Calu3 (cell line): ENCODE data around the gene DNALI1. TPM values are rescaled to one million over a fixed set of nuclear protein-coding genes. Genes with fewer than 3 reads are reported as not detected.
"Not testable (repeated sequence)": the region's sequence is repeated elsewhere in the genome, so short reads cannot be mapped to it uniquely, and the experiment has no call there.

ENCODE experiments used
- BruUV-seq: library from RNA; stranded (reverse); fragments of 400-500 nt; replicated peaks from 2 replicates; lab custom pipeline; 2021; lab: Mats Ljungman, UMichigan
- CTCF ChIA-PET: fragments of 300-600 bp; sonication (Branson Sonifier 250); formaldehyde crosslinking; loops from one replicate; lab custom pipeline; 2022; ENCODE audit warnings: antibody characterized with exemption; lab: Charles Lee
- DNase-seq: peaks from one replicate; pipeline ENCODE4 v3.0.0; 2022
- H3K27ac Mint-ChIP-seq: one replicate; pipeline ENCODE4 v1.8.0; 2022; ENCODE audit warnings: mixed read lengths; ENCODE audit not compliant: unreplicated experiment
- H3K27me3 Mint-ChIP-seq: one replicate; pipeline ENCODE4 v1.8.0; 2022; ENCODE audit warnings: mixed read lengths; ENCODE audit not compliant: unreplicated experiment
- H3K36me3 Mint-ChIP-seq: one replicate; pipeline ENCODE4 v1.8.0; 2022; ENCODE audit warnings: mild to moderate bottlenecking, moderate library complexity, mixed read lengths; ENCODE audit not compliant: insufficient read depth, unreplicated experiment
- H3K4me1 Mint-ChIP-seq: one replicate; pipeline ENCODE4 v1.8.0; 2022; ENCODE audit warnings: mild to moderate bottlenecking, low read depth, mixed read lengths; ENCODE audit not compliant: unreplicated experiment
- H3K4me3 Mint-ChIP-seq: one replicate; pipeline ENCODE4 v1.8.0; 2022; ENCODE audit warnings: mild to moderate bottlenecking, low read depth, moderate library complexity, mixed read lengths; ENCODE audit not compliant: unreplicated experiment
- H3K9me3 Mint-ChIP-seq: one replicate; pipeline ENCODE4 v1.8.0; 2022; ENCODE audit warnings: low read depth, mixed read lengths; ENCODE audit not compliant: unreplicated experiment
- intact Hi-C: fragments of 100-400 bp; cut with micrococcal nuclease; formaldehyde crosslinking; loops from one replicate; pipeline ENCODE4 v1.10.0; 2022; ENCODE audit not compliant: unreplicated experiment
- total RNA-seq: library from RNA; stranded (reverse); gene quantifications from 2 replicates; pipeline ENCODE4 v1.2.3, GENCODE V29; 2022
- TF ChIP-seq, protein P1 (sequence below): fragments of 200-600 bp; IDR thresholded peaks from one replicate; pipeline ENCODE4 v1.8.0; 2022; ENCODE audit warnings: antibody characterized with exemption; ENCODE audit not compliant: unreplicated experiment

Gene DNALI1
- total RNA-seq, 1 experiment from 2014 or later = 5.2 TPM

DNA sequence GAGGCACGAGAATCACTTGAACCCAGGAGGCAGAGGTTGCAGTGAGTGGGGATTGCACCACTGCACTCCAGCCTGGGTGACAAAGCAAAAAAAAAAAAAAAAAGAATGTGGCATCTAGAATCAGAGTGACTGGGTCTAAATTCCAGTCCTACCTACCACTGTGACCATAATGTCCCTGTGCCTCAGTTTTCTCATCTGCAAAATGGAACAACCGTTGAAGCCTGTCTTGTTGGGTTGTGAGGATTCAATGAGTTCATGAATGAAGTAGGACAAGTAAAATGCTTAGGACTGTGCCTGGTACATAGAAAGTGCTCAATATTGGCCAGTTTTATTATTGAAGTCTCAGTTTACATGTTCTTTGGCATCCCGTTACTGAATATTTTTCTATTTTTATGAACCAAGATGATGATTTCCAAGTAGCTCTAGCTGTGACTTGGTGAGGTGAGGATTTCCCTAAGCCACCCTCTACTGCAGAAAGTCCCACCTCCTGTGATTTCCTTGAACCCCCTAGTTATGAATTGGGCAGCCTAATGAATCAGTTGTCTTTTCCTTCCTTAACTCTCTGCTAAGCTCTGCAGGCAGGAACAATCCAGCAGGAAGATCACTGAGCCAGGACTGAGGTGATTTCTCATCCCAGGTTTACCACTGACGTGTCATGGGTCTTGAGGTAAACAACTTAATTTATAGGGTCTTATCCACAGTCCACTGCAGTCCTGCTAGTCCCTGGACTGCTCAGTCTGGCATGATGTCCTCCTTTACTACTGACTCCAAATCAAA is 23.2 kb upstream of the DNALI1 start:
- Mint-ChIP-seq H3K4me3 (no peak overlapping the region), H3K36me3 (peaks cover 29% of the 10 kb centered on the region), H3K27me3 (no peaks in the 10 kb centered on the region), H3K9me3 (no peaks in the 10 kb centered on the region), H3K27ac (peak overlapping the region; percentile 85), H3K4me1 (peaks cover 40% of the 10 kb centered on the region)
- no TSS peak for BruUV-seq
- TF ChIP-seq, protein P1, sequence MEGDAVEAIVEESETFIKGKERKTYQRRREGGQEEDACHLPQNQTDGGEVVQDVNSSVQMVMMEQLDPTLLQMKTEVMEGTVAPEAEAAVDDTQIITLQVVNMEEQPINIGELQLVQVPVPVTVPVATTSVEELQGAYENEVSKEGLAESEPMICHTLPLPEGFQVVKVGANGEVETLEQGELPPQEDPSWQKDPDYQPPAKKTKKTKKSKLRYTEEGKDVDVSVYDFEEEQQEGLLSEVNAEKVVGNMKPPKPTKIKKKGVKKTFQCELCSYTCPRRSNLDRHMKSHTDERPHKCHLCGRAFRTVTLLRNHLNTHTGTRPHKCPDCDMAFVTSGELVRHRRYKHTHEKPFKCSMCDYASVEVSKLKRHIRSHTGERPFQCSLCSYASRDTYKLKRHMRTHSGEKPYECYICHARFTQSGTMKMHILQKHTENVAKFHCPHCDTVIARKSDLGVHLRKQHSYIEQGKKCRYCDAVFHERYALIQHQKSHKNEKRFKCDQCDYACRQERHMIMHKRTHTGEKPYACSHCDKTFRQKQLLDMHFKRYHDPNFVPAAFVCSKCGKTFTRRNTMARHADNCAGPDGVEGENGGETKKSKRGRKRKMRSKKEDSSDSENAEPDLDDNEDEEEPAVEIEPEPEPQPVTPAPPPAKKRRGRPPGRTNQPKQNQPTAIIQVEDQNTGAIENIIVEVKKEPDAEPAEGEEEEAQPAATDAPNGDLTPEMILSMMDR = no peak
- no peak for DNase-seq
- CTCF ChIA-PET = interaction anchor here (1.2 kb wide), 1 partner anchor 21 kb away, joined by 3 read pairs; the partner anchor contains the start of gene SNIP1
- intact Hi-C loops = no loop called here

DNA sequence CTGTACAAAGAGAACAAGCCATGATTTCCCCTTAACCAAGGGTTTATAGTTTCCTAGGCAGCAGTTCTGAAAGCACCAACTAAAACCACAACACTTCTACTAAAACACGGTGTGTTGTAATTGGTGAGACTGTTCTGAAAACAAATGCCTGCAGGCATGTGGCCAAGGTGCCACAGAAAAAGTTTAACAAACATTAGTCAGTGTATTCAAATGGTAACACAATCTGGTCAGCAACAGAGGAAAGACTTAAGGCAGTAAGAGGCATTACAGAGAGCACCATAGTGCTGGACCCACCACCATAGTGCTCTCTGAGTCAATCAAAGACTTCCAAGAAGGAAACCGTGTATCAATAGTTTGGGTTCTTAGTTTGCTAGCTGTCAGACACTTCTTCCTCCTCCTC is 19.4 kb upstream of the DNALI1 start:
- Mint-ChIP-seq H3K9me3 (no peaks in the 10 kb centered on the region), H3K27me3 (no peaks in the 10 kb centered on the region), H3K36me3 (peaks cover 42% of the 10 kb centered on the region), H3K4me3 (no peak overlapping the region), H3K27ac (no peak overlapping the region), H3K4me1 (peaks cover 40% of the 10 kb centered on the region)
- CTCF ChIA-PET = interaction anchor here (1.6 kb wide), 1 partner anchor 23 kb away, joined by 7 read pairs; the partner anchor contains the start of gene MEAF6
- no peak for DNase-seq
- TF ChIP-seq, protein P1 = no peak
- no TSS peak for BruUV-seq
- intact Hi-C loops = no loop called here

DNA sequence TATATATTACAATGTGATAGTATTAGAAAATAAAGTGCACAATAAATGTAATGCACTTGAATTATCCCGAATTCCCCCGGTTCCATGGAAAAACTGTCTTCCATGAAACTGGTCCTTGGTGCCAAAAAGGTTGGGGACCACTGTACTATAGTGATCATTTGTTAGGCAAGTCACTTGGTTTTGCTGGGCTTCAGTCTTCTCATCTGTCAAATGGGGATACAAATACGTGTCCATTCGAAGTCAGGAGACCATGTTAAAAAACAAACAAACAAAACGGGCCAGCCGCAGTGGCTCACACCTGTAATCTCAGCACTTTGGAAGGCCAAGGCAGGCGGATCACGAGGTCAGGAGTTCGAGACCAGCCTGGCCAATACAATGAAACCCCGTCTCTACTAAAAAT is 17.6 kb upstream of the DNALI1 start:
- H3K27me3 Mint-ChIP-seq, H3K4me3 Mint-ChIP-seq, intact Hi-C loops, DNase-seq, BruUV-seq, CTCF ChIA-PET, H3K9me3 Mint-ChIP-seq, H3K27ac Mint-ChIP-seq: not testable (repeated sequence)
- H3K36me3 Mint-ChIP-seq = peaks cover 45% of the 10 kb centered on the region
- H3K4me1 Mint-ChIP-seq = peaks cover 32% of the 10 kb centered on the region

DNA sequence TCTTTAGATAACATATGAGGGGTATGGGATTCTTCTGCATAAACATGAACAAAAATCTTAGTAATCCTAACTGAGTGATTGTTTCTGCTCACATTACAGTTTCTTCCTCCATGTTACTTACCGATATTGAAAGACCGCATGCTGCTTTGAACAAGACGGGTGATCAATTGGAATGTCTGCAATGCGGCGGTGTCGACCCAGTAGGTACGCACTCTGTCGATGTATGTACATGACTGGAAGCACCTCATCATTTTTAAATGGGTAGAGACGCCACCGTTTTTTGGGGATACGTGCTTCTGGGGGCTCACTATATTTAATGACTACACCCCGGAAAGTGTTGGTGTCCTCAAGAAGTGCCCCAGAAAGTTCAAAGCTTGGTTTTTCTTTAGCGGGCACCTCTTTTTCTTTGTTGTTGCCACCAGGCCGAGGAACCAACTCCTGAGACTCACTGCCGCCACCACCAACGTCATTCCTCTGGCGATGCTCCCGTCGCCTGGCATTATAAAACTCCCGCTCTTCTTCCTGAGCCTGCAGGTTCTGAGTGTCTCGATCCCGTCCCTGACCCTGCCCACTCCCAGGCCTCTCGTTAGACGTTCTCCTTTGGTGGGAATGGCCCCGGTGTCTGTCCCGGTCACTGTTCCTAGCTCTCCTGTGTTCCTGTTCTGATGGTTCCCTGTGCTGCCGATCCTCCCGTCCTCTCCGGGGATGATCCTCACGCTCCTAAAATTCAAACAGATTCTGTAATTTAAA is 16.5 kb upstream of the DNALI1 start:
- CTCF ChIA-PET = no interaction called here
- DNase-seq = no peak
- TF ChIP-seq, protein P1 = no peak
- H3K27ac Mint-ChIP-seq = no peak overlapping the region
- intact Hi-C loops = no loop called here
- no TSS peak for BruUV-seq
- H3K4me3 Mint-ChIP-seq = no peak overlapping the region
- H3K9me3 Mint-ChIP-seq = no peaks in the 10 kb centered on the region
- H3K36me3 Mint-ChIP-seq = peaks cover 44% of the 10 kb centered on the region
- H3K4me1 Mint-ChIP-seq = peaks cover 24% of the 10 kb centered on the region
- H3K27me3 Mint-ChIP-seq = no peaks in the 10 kb centered on the region
